ENCODE measurements around the gene MYO5B. TPM values are rescaled to one million over a fixed set of nuclear protein-coding genes. Genes with fewer than 3 reads are reported as not detected.

Gene MYO5B
- total RNA-seq, 2 experiments from 2014 or later = not detected

- intact Hi-C loops (cut with micrococcal nuclease; ENCODE audit: unreplicated experiment) = no loop called here
- Histone ChIP-seq H3K4me2 (ENCODE audit: low read length) (no peak overlapping the region), H3K27ac (ENCODE audit: low read depth, low read length, poor library complexity, severe bottlenecking) (no peak overlapping the region), H3K9me2 (ENCODE audit: insufficient read depth, low read length) (no peaks in the 10 kb centered on the region), H3K79me2 (ENCODE audit: insufficient read depth, low read depth, low read length) (no peaks in the 10 kb centered on the region), H3K4me3 (ENCODE audit: low read depth, low read length, poor library complexity, severe bottlenecking) (no peak overlapping the region), H3K9me3 (ENCODE audit: low read length) (no peaks in the 10 kb centered on the region), H3K36me3 (ENCODE audit: insufficient read depth, low read length) (no peaks in the 10 kb centered on the region), H2AFZ (ENCODE audit: low read length) (no peak overlapping the region), H3K4me1 (ENCODE audit: insufficient read depth, low read length, poor library complexity, severe bottlenecking) (no peaks in the 10 kb centered on the region), H4K20me1 (ENCODE audit: insufficient read depth, low read length) (no peaks in the 10 kb centered on the region)
- TF ChIP-seq EZH2phosphoT487 (IDR thresholded peaks at IDR 0.05; ENCODE audit: borderline replicate concordance, low read depth, low read length) (no peak), CTCF (conservative IDR thresholded peaks at IDR 0.05; ENCODE audit: low read length) (no peak)
- CTCF ChIA-PET (ENCODE audit: unreplicated experiment) = no interaction called here
- DNase-seq (ENCODE audit: low spot score) = no peak
- no TSS peak for BruUV-seq (replicated peaks)
- POLR2A ChIA-PET = no interaction called here
These were observed 289.2 kb downstream of the MYO5B start for GRCh38 chr18:49905771-49906170.

- intact Hi-C loops (cut with micrococcal nuclease; ENCODE audit: unreplicated experiment) = no loop called here
- Histone ChIP-seq H4K20me1 (ENCODE audit: insufficient read depth, low read length) (no peaks in the 10 kb centered on the region), H3K4me2 (ENCODE audit: low read length) (no peak overlapping the region), H3K36me3 (ENCODE audit: insufficient read depth, low read length) (no peaks in the 10 kb centered on the region), H3K9me2 (ENCODE audit: insufficient read depth, low read length) (no peaks in the 10 kb centered on the region), H3K4me3 (ENCODE audit: low read depth, low read length, poor library complexity, severe bottlenecking) (no peak overlapping the region), H3K79me2 (ENCODE audit: insufficient read depth, low read depth, low read length) (no peaks in the 10 kb centered on the region), H2AFZ (ENCODE audit: low read length) (no peak overlapping the region), H3K9me3 (ENCODE audit: low read length) (no peaks in the 10 kb centered on the region), H3K4me1 (ENCODE audit: insufficient read depth, low read length, poor library complexity, severe bottlenecking) (no peaks in the 10 kb centered on the region), H3K27ac (ENCODE audit: low read depth, low read length, poor library complexity, severe bottlenecking) (no peak overlapping the region)
- no TSS peak for BruUV-seq (replicated peaks)
- TF ChIP-seq CTCF (conservative IDR thresholded peaks at IDR 0.05; ENCODE audit: low read length) (no peak), EZH2phosphoT487 (IDR thresholded peaks at IDR 0.05; ENCODE audit: borderline replicate concordance, low read depth, low read length) (no peak)
- ChIA-PET POLR2A (no interaction called here), CTCF (ENCODE audit: unreplicated experiment) (no interaction called here)
- DNase-seq (ENCODE audit: low spot score) = no peak
These were observed 289.9 kb downstream of the MYO5B start for GRCh38 chr18:49904871-49905555.

DNA sequence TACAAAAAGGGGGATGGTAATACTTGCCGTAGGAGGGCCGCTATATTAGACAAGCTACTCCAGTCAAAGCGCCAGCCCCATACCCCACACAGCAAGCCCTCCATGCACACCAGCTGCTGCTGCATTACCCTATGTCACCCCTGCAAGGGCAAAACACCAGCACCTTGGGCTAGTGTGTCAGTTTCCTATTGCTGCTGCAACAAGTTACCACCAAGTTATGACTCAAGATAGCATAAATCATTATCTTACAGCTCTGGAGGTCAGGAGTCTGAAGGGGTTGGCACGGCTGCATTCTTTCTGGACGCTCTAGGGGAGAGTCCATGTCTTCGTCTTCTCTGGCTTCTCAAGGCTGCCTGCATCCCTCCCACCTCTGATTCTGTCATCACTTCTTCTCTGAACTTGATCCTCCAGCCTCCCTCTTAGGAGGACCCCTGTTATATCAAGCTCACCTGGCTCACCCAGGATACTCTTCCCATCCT is 293.0 kb downstream of the MYO5B start:
- CTCF ChIA-PET (ENCODE audit: unreplicated experiment) = no interaction called here
- Histone ChIP-seq H3K9me3 (ENCODE audit: low read length) (no peaks in the 10 kb centered on the region), H3K27ac (ENCODE audit: low read depth, low read length, poor library complexity, severe bottlenecking) (no peak overlapping the region), H3K4me2 (ENCODE audit: low read length) (no peak overlapping the region), H3K79me2 (ENCODE audit: insufficient read depth, low read depth, low read length) (no peaks in the 10 kb centered on the region), H3K9me2 (ENCODE audit: insufficient read depth, low read length) (no peaks in the 10 kb centered on the region), H3K36me3 (ENCODE audit: insufficient read depth, low read length) (no peaks in the 10 kb centered on the region), H3K4me3 (ENCODE audit: low read depth, low read length, poor library complexity, severe bottlenecking) (no peak overlapping the region), H2AFZ (ENCODE audit: low read length) (no peak overlapping the region), H4K20me1 (ENCODE audit: insufficient read depth, low read length) (no peaks in the 10 kb centered on the region), H3K4me1 (ENCODE audit: insufficient read depth, low read length, poor library complexity, severe bottlenecking) (no peaks in the 10 kb centered on the region)
- POLR2A ChIA-PET = no interaction called here
- intact Hi-C loops (cut with micrococcal nuclease; ENCODE audit: unreplicated experiment) = no loop called here
- TF ChIP-seq EZH2phosphoT487 (IDR thresholded peaks at IDR 0.05; ENCODE audit: borderline replicate concordance, low read depth, low read length) (no peak), CTCF (conservative IDR thresholded peaks at IDR 0.05; ENCODE audit: low read length) (no peak)
- no TSS peak for BruUV-seq (replicated peaks)
- no peak for DNase-seq (ENCODE audit: low spot score)
